GM12864 (cell line): ENCODE results near the gene MUC5B.

ENCODE experiments used
- DNase-seq: peaks from one replicate; pipeline ENCODE4 v3.0.0-alpha.2; 2011; ENCODE audit warnings: low read depth
- H3K4me3 ChIP-seq: 2 replicates; pipeline ENCODE4 v1.5.1; 2011; ENCODE audit warnings: mild to moderate bottlenecking, low read depth, low read length, control low read depth
- CTCF ChIP-seq: IDR thresholded peaks from 2 replicates; pipeline ENCODE4 v1.5.1; 2011; ENCODE audit warnings: low read depth, mild to moderate bottlenecking, moderate library complexity, low read length, control low read depth, inconsistent platforms; ENCODE audit errors: missing control alignments

The MUC5B gene

GRCh38 chr11:1221848-1222311, 986 bp upstream of the MUC5B start:
- no peak for DNase-seq
- TF ChIP-seq CTCF, result no peak

GRCh38 chr11:1223346-1224110, 662 bp downstream of the MUC5B start:
- TF ChIP-seq CTCF, result no peak
- no peak overlapping the region for H3K4me3 ChIP-seq
- no peak for DNase-seq

More at GRCh38 chr11:1221848-1222311, 986 bp upstream of the MUC5B start:
- no peak overlapping the region for H3K4me3 ChIP-seq

GRCh38 chr11:1224111-1224490, 1.2 kb downstream of the MUC5B start:
- DNase-seq, result no peak
- H3K4me3 ChIP-seq, result no peak overlapping the region
- no peak for TF ChIP-seq CTCF

GRCh38 chr11:1224491-1225385, 1.9 kb downstream of the MUC5B start:
- no peak for TF ChIP-seq CTCF
- no peak overlapping the region for H3K4me3 ChIP-seq
- DNase-seq, result no peak

- no peak for TF ChIP-seq CTCF
- no peak overlapping the region for H3K4me3 ChIP-seq
- DNase-seq, result no peak
Observed at GRCh38 chr11:1225386-1226225, 2.7 kb downstream of the MUC5B start.

- DNase-seq, result no peak
- no peak for TF ChIP-seq CTCF
- no peak overlapping the region for H3K4me3 ChIP-seq
Observed at GRCh38 chr11:1226226-1226985, 3.5 kb downstream of the MUC5B start.
